Measurements from ENCODE around the gene TMEM117.
"Not testable (repeated sequence)": the region's sequence is repeated elsewhere in the genome, so short reads cannot be mapped to it uniquely, and the experiment has no call there.

TMEM117 gene

DNA sequence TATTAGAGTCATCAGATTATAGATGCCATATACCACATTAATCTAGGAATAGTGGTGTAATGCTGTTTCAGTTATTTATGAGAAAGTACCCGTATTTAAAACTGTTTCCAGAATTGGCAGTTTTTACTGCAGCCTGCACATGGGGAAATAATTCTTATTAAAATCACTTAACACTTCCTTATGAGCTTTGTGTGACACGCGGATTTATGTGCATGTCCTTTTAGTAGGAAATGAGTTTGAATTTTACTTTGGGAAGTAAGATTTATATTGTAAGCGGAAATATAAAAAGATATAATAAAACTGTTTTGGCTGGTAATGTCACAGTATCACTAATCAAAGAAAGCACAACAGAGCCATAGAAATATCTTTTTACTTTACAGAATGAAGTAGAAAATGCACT lies 132.9 kb downstream of the TMEM117 start:
- no peak for DNase-seq

DNA sequence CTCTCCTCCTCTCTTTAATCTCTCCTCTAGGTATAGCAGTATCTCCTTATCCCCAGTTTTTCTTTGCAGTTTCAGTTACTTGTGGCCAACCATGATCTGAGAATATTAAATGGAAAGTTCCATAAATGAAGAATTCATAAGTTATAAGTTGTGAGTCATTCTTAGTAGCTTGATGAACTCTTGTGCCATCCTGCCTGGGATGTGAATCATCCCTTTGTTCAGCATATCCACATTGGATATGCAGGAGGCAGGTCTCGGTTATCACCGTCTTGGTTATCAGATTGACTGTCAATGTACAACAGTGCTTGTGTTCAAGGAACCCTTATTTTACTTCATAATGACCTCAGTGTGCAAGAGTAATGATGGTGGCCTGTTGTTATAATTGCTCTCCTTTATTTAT lies 134.0 kb downstream of the TMEM117 start:
- DNase-seq = no peak

DNA sequence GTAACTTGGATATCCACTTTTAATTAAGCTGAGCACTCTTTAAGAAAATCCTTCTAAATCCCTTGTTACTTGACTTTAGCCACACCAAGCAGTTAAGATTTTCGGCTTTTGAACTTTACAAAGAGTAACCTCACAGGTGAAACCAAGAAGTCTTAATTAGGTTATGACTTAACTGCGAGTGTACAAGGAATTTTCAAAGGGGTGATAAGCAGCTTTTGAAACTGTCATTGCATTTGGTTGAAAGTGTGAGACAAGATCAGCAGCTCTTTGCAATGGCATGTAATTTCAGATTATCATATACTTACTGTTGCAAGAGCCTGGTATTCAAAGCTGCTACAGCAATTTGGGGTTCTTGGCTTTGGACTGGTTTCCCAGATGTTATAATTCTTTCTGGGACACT lies 137.5 kb downstream of the TMEM117 start:
- DNase-seq = no peak

DNA sequence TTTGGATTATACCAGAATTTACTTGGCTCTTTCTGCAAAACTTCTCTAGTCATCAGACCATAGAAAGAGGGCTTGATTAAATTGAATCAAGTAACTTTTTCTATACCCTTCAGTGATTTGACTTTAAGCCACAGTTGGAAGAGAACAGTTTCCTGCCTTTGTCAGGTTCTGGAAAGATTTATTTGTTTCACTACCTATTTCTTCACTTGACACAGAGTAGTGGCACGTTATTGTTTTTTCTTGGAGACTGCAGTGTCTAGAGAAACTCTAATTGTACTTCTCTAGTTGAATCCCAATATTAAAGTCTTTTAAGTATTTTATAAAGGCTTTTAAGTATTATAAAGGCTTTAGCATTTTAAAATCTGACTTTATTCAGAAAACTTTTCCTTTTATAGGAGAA lies 138.1 kb downstream of the TMEM117 start:
- no peak for DNase-seq

DNA sequence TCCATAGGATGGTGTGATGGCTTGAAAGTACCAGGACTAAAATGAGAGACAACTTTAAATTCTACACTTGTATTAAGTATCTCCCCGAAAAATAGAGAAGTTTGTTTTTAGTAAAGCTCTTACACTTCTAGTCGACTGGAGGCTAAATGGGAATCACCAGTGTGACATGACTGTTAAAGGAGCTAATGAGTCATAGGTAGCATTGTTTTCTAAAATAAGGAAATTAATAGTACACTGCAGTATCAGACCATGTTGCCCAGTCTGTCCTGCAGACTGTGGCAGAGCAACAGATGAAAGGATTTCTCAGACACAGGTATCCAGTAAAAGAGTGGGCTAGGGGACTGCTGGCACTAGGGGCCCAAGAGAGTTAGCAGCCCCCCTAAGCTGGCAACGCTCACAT lies 140.1 kb downstream of the TMEM117 start:
- no peak for DNase-seq

DNA sequence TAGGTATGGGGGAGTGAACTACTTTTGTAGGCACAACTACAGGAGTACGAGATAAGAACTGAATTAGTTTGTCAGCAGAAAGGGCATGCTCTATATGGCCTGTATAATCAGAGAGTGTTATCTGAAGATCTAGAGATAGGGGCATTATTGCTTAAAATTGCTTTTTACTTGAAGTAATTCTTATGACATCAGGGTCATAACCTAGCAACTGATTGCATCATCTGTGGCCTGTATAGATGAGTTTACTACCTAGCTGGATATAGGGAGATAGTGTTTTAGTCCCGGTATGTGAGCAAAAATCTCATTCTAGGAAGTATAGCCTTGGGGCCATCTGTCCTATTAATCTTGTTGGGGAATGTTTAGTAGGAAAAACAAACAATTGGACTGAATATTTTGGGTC lies 142.7 kb downstream of the TMEM117 start:
- DNase-seq = no peak

DNA sequence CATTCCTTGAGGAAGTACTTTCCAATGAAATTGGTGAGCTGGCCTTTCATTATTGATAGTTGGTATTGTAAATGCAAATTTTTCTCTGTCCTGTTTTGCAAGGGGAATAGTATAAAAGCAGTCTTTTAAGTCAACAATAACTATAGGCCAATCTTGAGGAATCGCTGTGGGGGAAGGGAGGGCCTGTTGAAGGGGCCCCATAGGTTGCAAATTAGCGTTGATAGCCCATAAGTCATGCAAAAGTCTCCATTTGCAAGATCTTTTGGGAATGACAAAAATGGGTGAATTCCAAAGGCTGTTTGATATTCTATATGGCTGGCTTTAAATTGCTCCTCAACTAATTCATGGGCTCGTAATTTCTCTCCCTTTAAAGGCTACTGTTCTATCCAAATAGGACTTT lies 143.6 kb downstream of the TMEM117 start:
- no peak for DNase-seq

DNA sequence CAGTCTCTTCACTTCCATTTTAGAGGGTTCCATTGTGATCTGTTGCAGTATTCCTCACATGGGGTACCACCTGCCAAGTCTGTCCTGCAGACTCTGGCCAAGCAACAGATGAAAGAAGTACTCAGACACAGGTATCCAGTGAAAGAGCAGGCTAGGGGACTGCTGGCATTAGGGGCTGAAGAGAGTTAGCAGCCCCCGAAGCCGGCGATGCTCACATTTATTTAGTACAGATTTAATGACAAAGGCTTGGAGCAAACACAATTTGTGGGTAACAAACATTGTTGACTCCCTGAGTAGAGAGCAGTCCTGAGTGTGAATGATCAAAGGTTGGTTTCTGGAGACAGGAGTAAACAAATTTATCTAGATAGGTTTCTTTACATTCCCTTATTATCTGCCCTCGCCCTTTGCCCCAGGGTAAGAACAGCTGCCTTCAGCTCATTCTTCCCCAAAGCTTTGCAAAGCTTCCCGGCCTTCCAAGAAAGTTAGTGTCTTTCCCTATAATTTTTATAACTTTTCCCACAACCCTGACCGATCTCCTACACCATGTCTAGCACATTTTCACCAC lies 144.8 kb downstream of the TMEM117 start:
- no peak for DNase-seq

DNA sequence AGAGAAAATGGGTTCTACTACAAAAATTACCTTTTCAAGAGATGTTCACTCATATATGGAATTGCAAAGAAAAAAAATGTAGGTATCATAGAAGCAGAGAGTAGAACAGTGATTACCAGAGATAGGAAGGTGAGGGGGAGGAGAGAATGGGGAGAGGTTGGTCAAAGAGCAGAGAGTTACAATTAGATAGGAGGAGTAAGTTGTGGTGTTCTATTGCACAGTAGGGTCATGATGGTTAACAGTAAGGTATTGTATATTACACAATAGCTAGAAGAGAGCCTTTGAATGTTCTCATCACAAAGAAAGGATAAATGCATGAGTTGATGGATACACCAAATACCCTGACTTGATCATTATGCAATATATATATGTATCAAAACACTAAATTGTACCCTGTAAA lies 145.8 kb downstream of the TMEM117 start:
- DNase-seq = no peak

DNA sequence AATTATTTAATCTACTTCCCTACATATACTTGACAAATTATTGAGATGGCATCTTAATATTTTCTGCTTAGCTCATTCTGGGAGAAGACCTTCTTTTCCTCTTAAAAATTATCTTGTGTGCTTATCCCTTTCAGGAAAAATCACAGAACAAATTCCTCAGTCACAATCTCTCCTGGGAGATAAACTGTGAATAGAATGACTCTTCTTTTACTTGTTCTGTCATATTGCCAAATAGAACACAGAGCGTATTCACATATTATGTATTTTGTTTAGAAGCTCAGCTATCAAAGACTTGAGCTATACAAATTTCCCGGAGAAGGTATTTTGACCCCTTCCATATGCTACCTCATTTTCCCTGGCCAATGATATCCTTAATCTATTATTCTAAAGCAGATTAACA lies 146.7 kb downstream of the TMEM117 start:
- DNase-seq = no peak

DNA sequence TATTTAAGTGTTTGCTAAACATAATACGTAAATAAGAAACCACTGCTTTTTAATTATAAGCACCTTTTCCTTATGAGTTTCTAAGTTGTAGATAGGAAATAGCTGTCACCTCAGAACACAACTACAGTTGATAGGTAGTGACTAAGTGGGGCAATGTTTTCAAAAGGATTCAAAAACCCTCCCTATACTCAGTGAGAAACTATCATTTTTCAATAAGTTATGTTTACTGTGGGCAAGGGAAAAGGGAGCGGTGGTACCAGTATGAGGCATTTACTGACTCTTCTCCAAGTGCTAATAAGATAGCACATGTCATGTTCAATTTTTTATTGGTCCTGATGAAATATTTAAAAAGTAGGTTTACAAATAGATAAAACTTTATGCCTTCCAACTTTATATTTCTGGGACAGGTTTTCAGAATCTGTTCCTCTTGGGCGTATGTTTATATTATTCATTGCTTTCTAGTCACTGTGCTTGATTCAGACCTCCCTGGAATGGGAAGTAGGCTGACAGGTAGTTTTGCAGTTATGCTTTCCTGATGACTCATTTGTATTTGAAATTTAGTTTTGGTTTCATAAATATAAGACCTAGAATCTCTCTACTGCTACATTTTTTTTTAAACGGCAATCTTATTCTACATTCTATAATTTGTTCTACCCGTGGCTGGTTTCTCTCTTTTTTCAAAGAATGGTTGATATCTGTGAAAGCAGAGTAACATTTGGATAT lies 153.1 kb downstream of the TMEM117 start:
- no peak for DNase-seq

DNA sequence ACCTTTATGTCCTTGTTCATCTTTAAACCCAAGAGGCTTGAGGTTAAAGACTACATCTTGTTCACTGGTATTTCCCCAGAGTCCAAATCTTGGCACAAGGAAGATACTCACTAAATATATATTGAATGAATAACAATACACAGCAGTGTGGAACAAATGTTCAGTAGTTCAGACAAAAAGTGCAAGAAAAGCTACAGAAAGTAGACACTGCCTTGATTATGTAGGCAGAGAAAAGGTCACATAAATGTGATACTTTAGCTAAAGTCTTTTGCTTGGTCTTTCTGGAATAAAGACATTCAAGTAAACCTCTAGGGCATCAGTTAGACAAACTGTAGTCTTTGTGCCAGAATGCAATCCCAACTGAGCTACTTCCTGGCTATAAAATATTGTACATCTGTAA lies 157.0 kb downstream of the TMEM117 start:
- DNase-seq = no peak

DNA sequence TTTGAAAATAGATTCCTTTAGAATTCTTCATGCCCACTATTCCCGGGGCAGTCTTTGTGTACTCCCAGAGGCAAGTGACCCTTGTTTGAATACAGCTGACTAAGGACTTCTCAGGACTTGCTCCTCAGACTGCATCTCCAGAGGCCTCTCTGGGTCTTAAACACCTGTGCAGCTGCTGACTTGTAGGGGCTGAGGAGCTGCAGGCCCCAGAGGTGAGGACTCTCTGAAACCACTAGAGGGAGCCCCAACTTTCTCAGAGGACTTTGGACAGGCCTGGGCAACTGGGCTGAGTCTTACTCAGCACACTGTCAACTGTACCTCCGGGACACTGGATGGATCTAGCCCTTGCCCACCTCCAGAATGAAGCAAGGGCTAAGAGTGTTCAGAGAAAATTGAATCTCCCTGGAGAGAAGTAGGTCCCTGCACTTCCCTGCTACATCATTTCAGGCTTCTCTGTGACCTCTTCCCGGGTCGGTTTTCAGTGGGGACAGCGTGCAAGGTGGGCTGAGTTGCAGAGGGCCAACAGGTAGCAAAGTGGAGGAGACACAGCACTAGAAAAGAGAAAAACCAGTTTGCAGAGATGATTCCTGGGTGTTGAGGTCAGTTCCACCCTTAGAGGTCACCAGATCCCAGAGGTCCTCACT lies 164.6 kb downstream of the TMEM117 start:
- peak; percentile 59 to 73 for DNase-seq

DNA sequence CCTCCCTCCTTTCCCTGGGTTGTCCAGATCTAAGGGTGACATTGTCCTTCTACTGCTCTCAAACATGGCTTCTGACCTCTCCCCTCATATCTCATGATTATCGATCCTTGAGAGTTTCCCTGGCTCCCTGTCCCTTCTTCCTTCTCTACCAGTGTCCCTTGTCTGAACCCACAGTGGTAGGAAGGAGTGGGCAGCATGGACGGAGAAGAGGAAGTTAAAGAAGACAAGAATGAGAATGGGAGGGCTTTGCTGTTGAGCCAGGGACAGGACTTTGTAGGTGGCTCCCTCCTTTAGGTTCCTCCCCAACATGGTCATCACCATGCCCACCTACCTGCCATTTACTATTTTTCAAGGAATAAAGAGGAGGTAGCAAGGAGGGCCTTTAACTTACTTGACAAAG lies 166.7 kb downstream of the TMEM117 start:
- DNase-seq = no peak

DNA sequence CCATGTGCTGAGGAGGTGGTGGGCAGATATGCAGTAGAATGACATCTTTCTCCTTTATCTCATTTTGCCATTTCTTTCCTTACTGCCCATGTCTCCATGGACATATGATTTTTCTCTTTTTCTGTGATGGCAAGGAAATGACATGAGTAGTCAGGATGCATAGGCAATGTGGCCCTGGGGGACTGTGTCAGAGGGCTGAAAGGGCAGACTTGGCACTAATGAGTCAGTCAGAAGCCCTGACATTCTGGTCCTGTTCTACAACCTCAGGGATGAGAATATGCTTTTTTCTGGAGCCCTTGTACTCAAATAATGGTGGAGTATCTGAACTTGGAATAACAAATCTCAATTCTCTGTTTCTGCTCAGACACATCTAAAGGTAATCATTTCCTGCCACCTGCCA lies 167.8 kb downstream of the TMEM117 start:
- no peak for DNase-seq

DNA sequence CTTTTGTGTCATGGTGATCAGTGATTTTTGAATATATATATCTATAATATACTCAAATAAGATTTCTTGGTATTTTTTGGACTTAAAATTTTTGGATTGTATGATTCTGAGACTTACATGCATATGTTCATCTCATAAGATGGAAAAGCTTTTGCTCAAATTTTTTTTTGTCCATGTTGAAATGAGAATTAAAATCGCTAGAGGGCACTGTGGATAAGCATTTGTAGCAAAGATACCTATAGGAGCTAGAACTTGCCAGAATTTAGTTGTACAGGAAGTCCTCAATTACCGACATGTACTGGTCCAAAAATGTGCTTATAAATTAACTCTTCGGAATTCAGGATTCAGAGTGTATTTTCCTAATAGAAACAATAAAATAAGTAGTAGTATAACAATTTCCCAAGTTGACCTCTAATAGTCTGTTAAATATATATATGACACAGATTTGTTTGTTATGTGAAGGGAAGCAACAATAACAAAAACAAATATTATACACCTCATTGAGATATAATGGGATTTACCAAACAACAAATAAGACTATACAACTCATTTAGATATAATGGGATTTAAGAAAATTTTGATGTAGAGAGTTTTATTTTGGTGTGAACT lies 179.6 kb downstream of the TMEM117 start:
- peak; percentile 64 to 69 for DNase-seq

DNA sequence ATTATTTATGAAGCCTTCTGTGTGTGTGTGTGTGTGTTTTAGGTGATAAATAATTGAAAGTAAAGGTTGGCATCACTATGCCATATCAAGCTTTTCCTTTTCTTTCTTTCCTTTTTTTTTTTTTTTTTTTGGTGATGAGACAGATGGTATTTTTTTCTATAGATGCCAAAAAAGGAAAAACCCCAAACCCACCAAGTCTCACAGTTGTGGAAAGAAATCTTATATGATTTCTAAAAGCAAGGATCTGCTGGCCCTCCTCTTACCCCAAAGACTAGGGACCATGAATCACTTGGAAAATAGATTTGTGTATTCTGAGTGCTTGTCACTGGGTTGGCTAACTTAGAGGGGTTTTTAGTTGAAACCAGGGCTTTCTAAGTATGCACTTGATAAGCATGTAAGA lies 181.3 kb downstream of the TMEM117 start:
- DNase-seq = no peak

DNA sequence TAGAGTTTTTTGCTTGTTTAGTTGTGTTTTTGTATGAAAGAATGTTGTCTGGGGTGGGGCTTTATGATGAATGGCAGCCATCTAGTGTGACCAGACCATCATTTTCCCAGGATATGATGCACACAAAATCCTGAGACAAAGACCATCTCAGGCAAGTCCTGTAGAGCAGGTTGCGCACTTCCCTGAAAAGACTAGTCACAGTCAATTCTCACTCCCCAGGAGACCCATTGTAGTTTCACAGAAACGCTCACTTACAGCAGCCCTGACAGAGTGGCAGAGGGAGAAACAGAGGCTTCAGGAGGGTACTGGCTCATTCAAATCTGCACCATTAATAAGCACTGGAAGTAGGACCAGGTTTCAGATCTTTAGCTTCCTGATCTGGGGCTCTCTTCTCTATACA lies 183.2 kb downstream of the TMEM117 start:
- no peak for DNase-seq

DNA sequence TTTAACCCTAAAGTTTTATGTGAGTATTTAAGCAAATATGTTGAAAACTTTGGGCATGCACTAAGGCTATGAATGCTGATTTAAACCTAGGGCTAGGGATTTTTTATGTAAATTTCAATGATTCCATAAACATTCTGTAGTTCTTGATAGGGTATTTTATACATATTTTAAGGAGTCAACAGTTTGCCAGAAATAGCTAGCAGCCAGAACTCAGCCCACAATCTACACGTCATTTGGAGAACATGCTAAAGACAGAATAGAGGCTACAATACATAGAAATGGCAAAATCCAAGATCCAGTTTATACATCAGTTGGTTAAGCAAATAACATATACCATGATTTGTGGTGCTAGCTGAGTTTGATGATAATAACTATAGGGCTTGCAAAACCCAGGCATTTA lies 184.7 kb downstream of the TMEM117 start:
- DNase-seq = no peak

DNA sequence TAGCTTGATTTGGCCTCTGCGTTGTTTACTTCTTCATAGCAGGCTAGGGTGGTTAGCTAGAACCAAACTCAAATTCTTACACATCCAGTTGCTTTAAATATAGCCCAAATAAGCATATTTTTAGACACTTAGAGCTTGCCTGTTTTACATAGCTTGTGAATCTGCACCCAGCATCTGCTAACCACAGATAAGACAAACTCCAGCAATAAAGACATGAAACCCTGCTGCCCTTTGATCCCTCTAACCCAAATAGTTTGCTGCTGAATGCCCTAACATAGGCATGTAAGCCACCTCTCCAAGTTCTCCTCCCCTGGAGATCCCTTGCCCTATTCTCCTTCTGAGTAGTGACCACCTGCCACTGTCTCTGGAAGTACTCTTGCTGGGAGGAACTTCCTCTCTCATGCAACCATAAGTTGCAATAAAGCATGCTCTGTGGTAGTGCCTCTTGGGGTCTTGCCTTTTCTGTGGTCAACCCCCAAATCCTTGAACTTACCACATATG lies 185.6 kb downstream of the TMEM117 start:
- peak; percentile 19 to 23 for DNase-seq

DNA sequence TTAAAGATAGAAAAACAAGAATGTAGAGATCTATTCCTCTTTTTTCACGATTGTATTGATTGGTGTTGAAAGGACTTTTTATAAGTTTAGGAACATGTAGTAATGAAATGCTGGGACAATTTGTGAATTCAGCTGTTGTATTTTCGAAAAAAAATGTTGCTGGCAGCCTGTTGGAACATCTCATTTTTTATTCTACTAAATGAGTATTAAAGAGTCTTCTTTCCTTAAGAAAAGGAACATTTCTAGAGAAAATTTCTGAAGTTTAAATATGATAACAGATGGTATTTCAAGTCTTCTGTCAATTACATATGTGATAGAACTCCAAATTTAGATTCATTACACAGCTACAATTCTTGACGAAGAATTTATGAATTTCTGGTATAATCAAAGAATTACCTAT lies 189.6 kb downstream of the TMEM117 start:
- no peak for DNase-seq

DNA sequence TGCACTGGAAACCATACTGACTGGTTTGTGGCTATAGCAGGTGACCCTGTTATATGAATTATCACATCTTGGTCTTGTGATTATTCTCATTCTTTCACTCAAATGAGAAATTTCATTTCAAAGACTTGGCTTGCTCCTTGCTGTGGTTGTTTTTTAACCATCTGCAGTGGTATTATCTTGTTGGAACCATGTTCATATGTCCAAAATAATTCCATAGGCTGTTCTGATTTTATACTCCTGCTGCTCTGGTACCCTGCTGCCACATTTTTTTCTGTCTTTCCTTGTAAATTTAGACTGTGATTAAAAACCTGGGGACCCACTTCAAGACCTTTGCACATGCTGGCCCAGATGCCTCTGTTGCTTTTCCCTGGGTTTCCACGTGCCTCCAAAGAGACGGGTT lies 190.2 kb downstream of the TMEM117 start:
- DNase-seq = no peak

DNA sequence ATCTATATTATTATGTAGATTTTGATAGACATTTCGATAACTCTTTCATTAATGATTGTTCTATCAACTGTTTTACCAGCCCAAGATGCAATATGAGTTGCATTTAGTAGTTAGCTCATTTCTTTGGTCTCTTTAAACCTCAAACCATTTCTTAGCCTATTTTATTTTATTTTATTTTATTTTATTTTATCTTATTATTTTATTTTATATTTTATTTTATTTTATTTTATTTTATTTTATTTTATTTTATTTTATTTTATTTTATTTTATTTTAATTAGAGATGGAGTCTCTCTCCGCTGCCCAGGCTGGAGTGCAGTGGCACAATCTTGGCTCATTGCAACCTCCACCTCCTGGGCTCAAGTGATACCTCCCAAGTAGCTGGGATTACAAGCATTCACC lies 191.0 kb downstream of the TMEM117 start:
- not testable (repeated sequence) for DNase-seq

DNA sequence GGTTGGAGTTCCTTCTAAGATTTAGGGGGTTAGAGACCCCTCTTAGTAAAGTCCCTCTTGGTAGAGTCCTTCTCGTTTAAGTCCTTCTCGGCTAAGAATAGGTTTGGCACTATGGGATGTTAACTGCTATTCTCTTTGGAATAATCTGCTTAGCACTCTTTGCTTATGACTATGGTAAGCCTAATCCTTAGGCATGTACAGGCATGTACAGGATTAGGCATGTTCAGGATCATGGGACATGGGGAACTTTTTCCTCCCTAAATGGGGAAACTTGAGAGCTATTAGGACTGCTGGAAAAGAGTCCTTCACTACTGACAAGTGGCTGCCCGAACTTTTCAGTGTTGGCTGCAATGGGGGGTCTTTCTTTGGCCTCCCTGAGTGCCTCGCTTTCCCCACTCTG lies 193.3 kb downstream of the TMEM117 start:
- no peak for DNase-seq

All from Kasumi-1 (cell line).